ENCODE measurements around the gene CARD6. TPM values are rescaled to one million over a fixed set of nuclear protein-coding genes. Genes with fewer than 3 reads are reported as not detected.

CARD6 gene
- total RNA-seq, 1 donor from 2014 or later, result 1.0 TPM

GRCh38 chr5:40873286-40873880 lies 32.2 kb downstream of the CARD6 start:
- H3K27ac Mint-ChIP-seq (ENCODE audit: unreplicated experiment), result no peak overlapping the region
- peaks cover 11% of the 10 kb centered on the region for H3K9me3 Mint-ChIP-seq (ENCODE audit: unreplicated experiment)
- Histone ChIP-seq H3K27ac (ENCODE audit: low read depth, low read length) (no peak overlapping the region), H3K27me3 (ENCODE audit: insufficient read depth, low read length) (no peaks in the 10 kb centered on the region), H3K4me3 (ENCODE audit: insufficient read depth, low read depth, low read length) (no peak overlapping the region), H3K9ac (ENCODE audit: low read length) (no peak overlapping the region), H2AFZ (ENCODE audit: low read depth, low read length) (no peak overlapping the region), H3K9me3 (ENCODE audit: insufficient read depth, low read depth, low read length) (peaks cover 4% of the 10 kb centered on the region), H3K4me1 (ENCODE audit: insufficient read depth, low read length) (no peaks in the 10 kb centered on the region), H3K36me3 (ENCODE audit: insufficient read depth, low read length) (no peaks in the 10 kb centered on the region), H3K4me2 (ENCODE audit: low read length) (no peak overlapping the region), H3K79me2 (ENCODE audit: insufficient read depth, low read length) (no peaks in the 10 kb centered on the region), H4K20me1 (ENCODE audit: insufficient read depth, low read length) (no peaks in the 10 kb centered on the region)
- no peak for DNase-seq (ENCODE audit: low read depth)
- no peaks in the 10 kb centered on the region for H3K27me3 Mint-ChIP-seq (ENCODE audit: low read depth, unreplicated experiment)
- FAIRE-seq, result no peak
- H3K36me3 Mint-ChIP-seq (ENCODE audit: low read depth, unreplicated experiment), result no peaks in the 10 kb centered on the region
- H3K4me1 Mint-ChIP-seq (ENCODE audit: low read depth, unreplicated experiment), result no peaks in the 10 kb centered on the region
- TF ChIP-seq EZH2 (IDR thresholded peaks at IDR 0.05; ENCODE audit: insufficient read depth, low read length), result no peak
- TF ChIP-seq, protein P1, sequence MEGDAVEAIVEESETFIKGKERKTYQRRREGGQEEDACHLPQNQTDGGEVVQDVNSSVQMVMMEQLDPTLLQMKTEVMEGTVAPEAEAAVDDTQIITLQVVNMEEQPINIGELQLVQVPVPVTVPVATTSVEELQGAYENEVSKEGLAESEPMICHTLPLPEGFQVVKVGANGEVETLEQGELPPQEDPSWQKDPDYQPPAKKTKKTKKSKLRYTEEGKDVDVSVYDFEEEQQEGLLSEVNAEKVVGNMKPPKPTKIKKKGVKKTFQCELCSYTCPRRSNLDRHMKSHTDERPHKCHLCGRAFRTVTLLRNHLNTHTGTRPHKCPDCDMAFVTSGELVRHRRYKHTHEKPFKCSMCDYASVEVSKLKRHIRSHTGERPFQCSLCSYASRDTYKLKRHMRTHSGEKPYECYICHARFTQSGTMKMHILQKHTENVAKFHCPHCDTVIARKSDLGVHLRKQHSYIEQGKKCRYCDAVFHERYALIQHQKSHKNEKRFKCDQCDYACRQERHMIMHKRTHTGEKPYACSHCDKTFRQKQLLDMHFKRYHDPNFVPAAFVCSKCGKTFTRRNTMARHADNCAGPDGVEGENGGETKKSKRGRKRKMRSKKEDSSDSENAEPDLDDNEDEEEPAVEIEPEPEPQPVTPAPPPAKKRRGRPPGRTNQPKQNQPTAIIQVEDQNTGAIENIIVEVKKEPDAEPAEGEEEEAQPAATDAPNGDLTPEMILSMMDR (IDR thresholded peaks at IDR 0.05; ENCODE audit: insufficient read depth, low read depth, low read length), result no peak
- no peak overlapping the region for H3K4me3 Mint-ChIP-seq (ENCODE audit: unreplicated experiment)

DNA sequence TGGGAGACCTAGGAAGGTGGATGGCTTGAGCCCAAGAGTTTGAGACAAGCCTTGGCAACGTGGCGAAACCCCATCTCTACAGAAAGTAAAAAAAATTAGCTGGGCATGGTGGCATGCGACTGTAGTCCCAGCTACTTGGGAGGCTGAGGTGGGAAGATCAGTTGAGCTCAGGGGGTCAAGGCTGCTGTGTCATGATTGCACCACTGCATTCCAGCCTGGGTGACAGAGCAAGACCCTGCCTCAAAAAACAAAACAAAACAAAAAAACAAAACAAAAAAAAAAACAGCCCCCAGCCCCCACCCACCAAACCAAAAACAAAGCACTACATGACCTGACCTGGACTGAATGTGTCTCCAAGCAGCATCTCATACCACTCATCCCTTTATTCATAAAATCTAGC lies 34.8 kb downstream of the CARD6 start:
- Histone ChIP-seq H3K4me1 (ENCODE audit: insufficient read depth, low read length) (no peaks in the 10 kb centered on the region), H3K27me3 (ENCODE audit: insufficient read depth, low read length) (no peaks in the 10 kb centered on the region), H3K9me3 (ENCODE audit: insufficient read depth, low read depth, low read length) (peaks cover 4% of the 10 kb centered on the region), H4K20me1 (ENCODE audit: insufficient read depth, low read length) (no peaks in the 10 kb centered on the region), H3K27ac (ENCODE audit: low read depth, low read length) (no peak overlapping the region), H2AFZ (ENCODE audit: low read depth, low read length) (no peak overlapping the region), H3K36me3 (ENCODE audit: insufficient read depth, low read length) (no peaks in the 10 kb centered on the region), H3K4me2 (ENCODE audit: low read length) (no peak overlapping the region), H3K4me3 (ENCODE audit: insufficient read depth, low read depth, low read length) (no peak overlapping the region), H3K9ac (ENCODE audit: low read length) (no peak overlapping the region), H3K79me2 (ENCODE audit: insufficient read depth, low read length) (no peaks in the 10 kb centered on the region)
- H3K4me3 Mint-ChIP-seq (ENCODE audit: unreplicated experiment), result no peak overlapping the region
- H3K27ac Mint-ChIP-seq (ENCODE audit: unreplicated experiment), result no peak overlapping the region
- no peak for DNase-seq (ENCODE audit: low read depth)
- no peak for TF ChIP-seq EZH2 (IDR thresholded peaks at IDR 0.05; ENCODE audit: insufficient read depth, low read length)
- TF ChIP-seq, protein P1 (IDR thresholded peaks at IDR 0.05; ENCODE audit: insufficient read depth, low read depth, low read length), result no peak
- no peak for FAIRE-seq
- no peaks in the 10 kb centered on the region for H3K36me3 Mint-ChIP-seq (ENCODE audit: low read depth, unreplicated experiment)
- no peaks in the 10 kb centered on the region for H3K27me3 Mint-ChIP-seq (ENCODE audit: low read depth, unreplicated experiment)
- H3K4me1 Mint-ChIP-seq (ENCODE audit: low read depth, unreplicated experiment), result no peaks in the 10 kb centered on the region
- peaks cover 11% of the 10 kb centered on the region for H3K9me3 Mint-ChIP-seq (ENCODE audit: unreplicated experiment)

- Histone ChIP-seq H3K79me2 (ENCODE audit: insufficient read depth, low read length) (no peaks in the 10 kb centered on the region), H3K4me2 (ENCODE audit: low read length) (no peak overlapping the region), H3K4me1 (ENCODE audit: insufficient read depth, low read length) (no peaks in the 10 kb centered on the region), H3K27ac (ENCODE audit: low read depth, low read length) (no peak overlapping the region), H2AFZ (ENCODE audit: low read depth, low read length) (no peak overlapping the region), H3K4me3 (ENCODE audit: insufficient read depth, low read depth, low read length) (no peak overlapping the region), H3K9ac (ENCODE audit: low read length) (no peak overlapping the region), H4K20me1 (ENCODE audit: insufficient read depth, low read length) (no peaks in the 10 kb centered on the region), H3K27me3 (ENCODE audit: insufficient read depth, low read length) (no peaks in the 10 kb centered on the region), H3K9me3 (ENCODE audit: insufficient read depth, low read depth, low read length) (peaks cover 4% of the 10 kb centered on the region), H3K36me3 (ENCODE audit: insufficient read depth, low read length) (no peaks in the 10 kb centered on the region)
- no peaks in the 10 kb centered on the region for H3K27me3 Mint-ChIP-seq (ENCODE audit: low read depth, unreplicated experiment)
- TF ChIP-seq, protein P1 (IDR thresholded peaks at IDR 0.05; ENCODE audit: insufficient read depth, low read depth, low read length), result no peak
- no peak for TF ChIP-seq EZH2 (IDR thresholded peaks at IDR 0.05; ENCODE audit: insufficient read depth, low read length)
- no peaks in the 10 kb centered on the region for H3K36me3 Mint-ChIP-seq (ENCODE audit: low read depth, unreplicated experiment)
- H3K4me1 Mint-ChIP-seq (ENCODE audit: low read depth, unreplicated experiment), result no peaks in the 10 kb centered on the region
- FAIRE-seq, result no peak
- DNase-seq (ENCODE audit: low read depth), result no peak
- no peak overlapping the region for H3K4me3 Mint-ChIP-seq (ENCODE audit: unreplicated experiment)
- no peak overlapping the region for H3K27ac Mint-ChIP-seq (ENCODE audit: unreplicated experiment)
- H3K9me3 Mint-ChIP-seq (ENCODE audit: unreplicated experiment), result peaks cover 21% of the 10 kb centered on the region
These were observed 36.3 kb downstream of the CARD6 start for GRCh38 chr5:40877371-40877988.
